Lung (tissue), 12 donors: ENCODE measurements around the gene COL4A3. TPM values are rescaled to one million over a fixed set of nuclear protein-coding genes. Genes with fewer than 3 reads are reported as not detected.

Experiments
- ATAC-seq: fragments of 200-7000 bp; cut with Tn5 transposase; one replicate; pipeline ENCODE4 v1.9.1; 2020; ENCODE audit warnings: moderate number of reproducible peaks; ENCODE audit not compliant: insufficient read depth, low FRiP score
- DNase-seq, 3 donors: peaks; one replicate each; pipeline ENCODE4 v3.0.0-alpha.2; 2013 to 2017
- H3K27ac ChIP-seq, 2 donors: one replicate each; pipeline ENCODE4 v1.5.1; 2013; ENCODE audit warnings: mild to moderate bottlenecking in 2 of 2, moderate library complexity in 2 of 2, control low read depth in 1 of 2, inconsistent platforms in 1 of 2, low read depth in 1 of 2, low read length in 1 of 2
- H3K27me3 ChIP-seq, 3 donors: one replicate each; pipeline ENCODE4 v1.5.1; 2013; ENCODE audit warnings: low read length in 2 of 3; ENCODE audit not compliant: control insufficient read depth in 3 of 3, insufficient read depth in 3 of 3
- H3K36me3 ChIP-seq, 4 donors: one replicate each; pipeline ENCODE4 v1.5.1; 2013; ENCODE audit warnings: low read length in 4 of 4, mild to moderate bottlenecking in 1 of 4, moderate library complexity in 1 of 4; ENCODE audit not compliant: control insufficient read depth in 4 of 4, insufficient read depth in 4 of 4
- H3K4me1 ChIP-seq, 5 donors: one replicate each; pipeline ENCODE4 v1.5.1; 2013; ENCODE audit warnings: low read length in 5 of 5, mild to moderate bottlenecking in 2 of 5, moderate library complexity in 1 of 5; ENCODE audit not compliant: control insufficient read depth in 5 of 5, insufficient read depth in 5 of 5
- H3K4me3 ChIP-seq: one replicate; pipeline ENCODE4 v1.5.1; 2013; ENCODE audit warnings: mild to moderate bottlenecking, control low read depth, moderate library complexity
- H3K9ac ChIP-seq, 2 donors: one replicate each; pipeline ENCODE4 v1.5.1; 2013; ENCODE audit warnings: low read length in 2 of 2, control low read depth in 1 of 2; ENCODE audit not compliant: insufficient read depth in 1 of 2
- H3K9me3 ChIP-seq, 4 donors: one replicate each; pipeline ENCODE4 v1.5.1; 2013; ENCODE audit warnings: low read length in 3 of 4, mild to moderate bottlenecking in 1 of 4, moderate library complexity in 1 of 4; ENCODE audit not compliant: control insufficient read depth in 4 of 4, insufficient read depth in 3 of 4
- CTCF ChIP-seq: IDR thresholded peaks from 2 replicates; pipeline ENCODE4 v1.5.1; 2012; ENCODE audit warnings: mild to moderate bottlenecking; ENCODE audit errors: control extremely low read depth, extremely low read depth
- WGBS, 2 donors: extraction: QIAGEN DNeasy Blood & Tissue Kit; methylation state at CpG; one replicate each; pipeline ENCODE4 v1.1.7; 2013; 5-methylcytosine and 5-hydroxymethylcytosine counted together
- polyA plus RNA-seq, 2 donors: library from polyadenylated mRNA; stranded (reverse); fragments of 200-250 nt; gene quantifications; one replicate each; pipeline ENCODE4 v1.2.1, GENCODE V29; 2013
- total RNA-seq, 2 donors: library from RNA; depleted of rRNA in 1 of 2; stranded (reverse); fragments of >200 nt in 1 of 2; gene quantifications; one replicate each; pipeline ENCODE4 v1.2.1, GENCODE V29; 2014 to 2021
- donor health status: control.
- donor health status: control.
- donor health status: Bipolar disorder and iron deficiency.
- donor health status: healthy.
- donor health status: DM: yes; HTN: yes; CAD: no.

Gene COL4A3
- total and polyA plus RNA-seq, 4 donors = 3.5 to 34.2 (median 20.2) TPM

GRCh38 chr2:227179988-227180685 is 15.7 kb downstream of the COL4A3 start:
- Histone ChIP-seq H3K27me3 (no peaks in the 10 kb centered on the region), H3K4me3 (no peak overlapping the region), H3K4me1 (peaks cover 0 to 2% (median 0%) of the 10 kb centered on the region in 5 donors), H3K36me3 (no peaks in the 10 kb centered on the region), H3K27ac (no peak overlapping the region), H3K9me3 (no peaks in the 10 kb centered on the region), H3K9ac (no peak overlapping the region)
- no peak for ATAC-seq
- 76 to 83% methylated on average over 11 of the region's 11 CpGs for WGBS, 2 donors
- no peak for DNase-seq
- no peak for TF ChIP-seq CTCF

DNA sequence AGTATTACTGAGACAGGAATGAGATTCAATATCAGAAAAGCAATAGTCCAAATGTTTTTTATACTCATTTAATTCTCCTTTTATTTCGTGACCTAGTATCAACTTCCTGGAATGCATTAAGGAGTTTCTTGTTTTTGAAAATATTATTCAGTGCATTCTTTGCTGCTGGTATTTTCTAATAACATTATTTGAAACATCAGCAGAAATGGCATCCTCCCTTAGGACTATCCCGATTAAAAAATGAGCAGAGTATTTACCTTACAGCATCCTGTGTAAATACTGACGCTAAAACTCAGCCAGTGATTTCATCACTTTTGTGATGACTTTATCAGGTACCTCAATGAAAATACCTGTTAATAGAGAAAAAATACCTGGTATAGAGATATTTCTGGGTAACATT is 16.3 kb downstream of the COL4A3 start:
- no peak overlapping the region for H3K9ac ChIP-seq
- WGBS, 2 donors = 55 to 73% methylated on average over 3 of the region's 3 CpGs
- no peak overlapping the region for H3K27ac ChIP-seq
- no peak for DNase-seq
- no peaks in the 10 kb centered on the region for H3K9me3 ChIP-seq
- peaks cover 0 to 2% (median 0%) of the 10 kb centered on the region in 5 donors for H3K4me1 ChIP-seq
- no peaks in the 10 kb centered on the region for H3K27me3 ChIP-seq
- H3K4me3 ChIP-seq = no peak overlapping the region
- no peak for TF ChIP-seq CTCF
- no peak for ATAC-seq
- H3K36me3 ChIP-seq = no peaks in the 10 kb centered on the region

GRCh38 chr2:227182765-227183164 is 18.3 kb downstream of the COL4A3 start:
- no peak for DNase-seq
- Histone ChIP-seq H3K9me3 (no peaks in the 10 kb centered on the region), H3K36me3 (no peaks in the 10 kb centered on the region), H3K4me1 (peaks cover 0 to 3% (median 0%) of the 10 kb centered on the region in 5 donors), H3K9ac (no peak overlapping the region), H3K4me3 (no peak overlapping the region), H3K27ac (no peak overlapping the region), H3K27me3 (no peaks in the 10 kb centered on the region)
- ATAC-seq = no peak
- TF ChIP-seq CTCF = no peak
